ENCODE data around the gene GPD1L.

The GPD1L gene

GRCh38 chr3:32140943-32141342 is 34.5 kb downstream of the GPD1L start:
- no peak for DNase-seq

- DNase-seq, result peak; percentile 33
These were observed 37.7 kb downstream of the GPD1L start for GRCh38 chr3:32143849-32144757.

GRCh38 chr3:32146746-32147211 is 40.4 kb downstream of the GPD1L start:
- no peak for DNase-seq

GRCh38 chr3:32147509-32147908 is 41.1 kb downstream of the GPD1L start:
- DNase-seq, result no peak

- no peak for DNase-seq
These were observed 41.5 kb downstream of the GPD1L start for GRCh38 chr3:32147933-32148332.

- no peak for DNase-seq
These were observed 41.9 kb downstream of the GPD1L start for GRCh38 chr3:32148351-32148750.

- no peak for DNase-seq
These were observed 47.2 kb downstream of the GPD1L start for GRCh38 chr3:32153414-32154204.

- no peak for DNase-seq
These were observed 47.8 kb downstream of the GPD1L start for GRCh38 chr3:32154205-32154579.

GRCh38 chr3:32155117-32155516 is 48.7 kb downstream of the GPD1L start:
- no peak for DNase-seq

GRCh38 chr3:32157600-32158264 is 51.3 kb downstream of the GPD1L start:
- DNase-seq, result no peak

- no peak for DNase-seq
These were observed 54.3 kb downstream of the GPD1L start for GRCh38 chr3:32160706-32161214.

- DNase-seq, result no peak
These were observed 59.0 kb downstream of the GPD1L start for GRCh38 chr3:32165442-32165841.

- DNase-seq, result no peak
These were observed 60.2 kb downstream of the GPD1L start for GRCh38 chr3:32166654-32167053.

- no peak for DNase-seq
These were observed 66.0 kb downstream of the GPD1L start for GRCh38 chr3:32172420-32172819.

- peak; percentile 20 for DNase-seq
These were observed 69.3 kb downstream of the GPD1L start for GRCh38 chr3:32175607-32176197.

GRCh38 chr3:32176989-32177701 is 70.7 kb downstream of the GPD1L start:
- DNase-seq, result peak; percentile 18

GRCh38 chr3:32177702-32178198 is 71.3 kb downstream of the GPD1L start:
- DNase-seq, result no peak

GRCh38 chr3:32180141-32180784 is 73.8 kb downstream of the GPD1L start:
- DNase-seq, result no peak

- DNase-seq, result no peak
These were observed 74.9 kb downstream of the GPD1L start for GRCh38 chr3:32181365-32181764.

GRCh38 chr3:32181796-32182195 is 75.4 kb downstream of the GPD1L start:
- DNase-seq, result no peak

- DNase-seq, result no peak
These were observed 77.8 kb downstream of the GPD1L start for GRCh38 chr3:32184187-32184730.

All from NCI-H1436 (cell line).